ENCODE data around the gene EGLN1.
A peak's percentile ranks its signal among the peaks of the same experiment; 100 is the strongest.

Gene EGLN1

GRCh38 chr1:231410036-231410612 lies 12.0 kb downstream of the EGLN1 start:
- peaks cover 13% of the 10 kb centered on the region for H3K36me3 ChIP-seq (ENCODE audit: insufficient read depth, low read length)

GRCh38 chr1:231408528-231409094 lies 13.5 kb downstream of the EGLN1 start:
- Histone ChIP-seq H3K4me3 (ENCODE audit: low read length) (no peak overlapping the region), H3K27me3 (ENCODE audit: control insufficient read depth, insufficient read depth, low read length) (no peaks in the 10 kb centered on the region), H3K9me3 (replicated peaks; ENCODE audit: low read length) (no peaks in the 10 kb centered on the region), H3K4me2 (ENCODE audit: low read length) (peak overlapping the region; percentile 67), H3K36me3 (ENCODE audit: insufficient read depth, low read length) (peaks cover 13% of the 10 kb centered on the region), H3K4me1 (ENCODE audit: control insufficient read depth, insufficient read depth, low read length) (peaks cover 40% of the 10 kb centered on the region), H3K9ac (ENCODE audit: low read depth, low read length) (peak overlapping the region; percentile 42)

More at GRCh38 chr1:231410036-231410612, 12.0 kb downstream of the EGLN1 start:
- Histone ChIP-seq H3K9me3 (replicated peaks; ENCODE audit: low read length) (no peaks in the 10 kb centered on the region), H3K9ac (ENCODE audit: low read depth, low read length) (no peak overlapping the region), H3K4me2 (ENCODE audit: low read length) (no peak overlapping the region), H3K4me1 (ENCODE audit: control insufficient read depth, insufficient read depth, low read length) (peaks cover 40% of the 10 kb centered on the region), H3K4me3 (ENCODE audit: low read length) (no peak overlapping the region), H3K27me3 (ENCODE audit: control insufficient read depth, insufficient read depth, low read length) (no peaks in the 10 kb centered on the region)

- H3K9me3 ChIP-seq (replicated peaks; ENCODE audit: low read length), result no peaks in the 10 kb centered on the region
- no peaks in the 10 kb centered on the region for H3K27me3 ChIP-seq (ENCODE audit: control insufficient read depth, insufficient read depth, low read length)
- peak overlapping the region; percentile 67 for H3K4me2 ChIP-seq (ENCODE audit: low read length)
- peak overlapping the region; percentile 42 for H3K9ac ChIP-seq (ENCODE audit: low read depth, low read length)
- peak overlapping the region; percentile 43 for H3K4me3 ChIP-seq (ENCODE audit: low read length)
- peaks cover 8% of the 10 kb centered on the region for H3K36me3 ChIP-seq (ENCODE audit: insufficient read depth, low read length)
- H3K4me1 ChIP-seq (ENCODE audit: control insufficient read depth, insufficient read depth, low read length), result peaks cover 40% of the 10 kb centered on the region
These were observed 14.3 kb downstream of the EGLN1 start for GRCh38 chr1:231407547-231408396.

- peak overlapping the region; percentile 38 for H3K4me2 ChIP-seq (ENCODE audit: low read length)
- peak overlapping the region; percentile 42 for H3K9ac ChIP-seq (ENCODE audit: low read depth, low read length)
- H3K4me1 ChIP-seq (ENCODE audit: control insufficient read depth, insufficient read depth, low read length), result peaks cover 40% of the 10 kb centered on the region
- no peaks in the 10 kb centered on the region for H3K27me3 ChIP-seq (ENCODE audit: control insufficient read depth, insufficient read depth, low read length)
- no peak overlapping the region for H3K4me3 ChIP-seq (ENCODE audit: low read length)
- H3K36me3 ChIP-seq (ENCODE audit: insufficient read depth, low read length), result peaks cover 2% of the 10 kb centered on the region
- no peaks in the 10 kb centered on the region for H3K9me3 ChIP-seq (replicated peaks; ENCODE audit: low read length)
These were observed 15.0 kb downstream of the EGLN1 start for GRCh38 chr1:231407049-231407448.

- peaks cover 30% of the 10 kb centered on the region for H3K4me1 ChIP-seq (ENCODE audit: control insufficient read depth, insufficient read depth, low read length)
- no peak overlapping the region for H3K9ac ChIP-seq (ENCODE audit: low read depth, low read length)
- no peaks in the 10 kb centered on the region for H3K36me3 ChIP-seq (ENCODE audit: insufficient read depth, low read length)
- no peak overlapping the region for H3K4me3 ChIP-seq (ENCODE audit: low read length)
- no peak overlapping the region for H3K4me2 ChIP-seq (ENCODE audit: low read length)
- H3K27me3 ChIP-seq (ENCODE audit: control insufficient read depth, insufficient read depth, low read length), result no peaks in the 10 kb centered on the region
- H3K9me3 ChIP-seq (replicated peaks; ENCODE audit: low read length), result no peaks in the 10 kb centered on the region
These were observed 17.8 kb downstream of the EGLN1 start for GRCh38 chr1:231404318-231404717.

- H3K9me3 ChIP-seq (replicated peaks; ENCODE audit: low read length), result no peaks in the 10 kb centered on the region
- H3K4me2 ChIP-seq (ENCODE audit: low read length), result no peak overlapping the region
- no peaks in the 10 kb centered on the region for H3K27me3 ChIP-seq (ENCODE audit: control insufficient read depth, insufficient read depth, low read length)
- no peaks in the 10 kb centered on the region for H3K36me3 ChIP-seq (ENCODE audit: insufficient read depth, low read length)
- peaks cover 14% of the 10 kb centered on the region for H3K4me1 ChIP-seq (ENCODE audit: control insufficient read depth, insufficient read depth, low read length)
- no peak overlapping the region for H3K9ac ChIP-seq (ENCODE audit: low read depth, low read length)
- no peak overlapping the region for H3K4me3 ChIP-seq (ENCODE audit: low read length)
These were observed 20.6 kb downstream of the EGLN1 start for GRCh38 chr1:231401478-231401877.

GRCh38 chr1:231397886-231398671 lies 24.0 kb downstream of the EGLN1 start:
- no peak overlapping the region for H3K4me2 ChIP-seq (ENCODE audit: low read length)
- no peak overlapping the region for H3K4me3 ChIP-seq (ENCODE audit: low read length)
- H3K9ac ChIP-seq (ENCODE audit: low read depth, low read length), result no peak overlapping the region
- H3K27me3 ChIP-seq (ENCODE audit: control insufficient read depth, insufficient read depth, low read length), result no peaks in the 10 kb centered on the region
- no peaks in the 10 kb centered on the region for H3K9me3 ChIP-seq (replicated peaks; ENCODE audit: low read length)
- no peaks in the 10 kb centered on the region for H3K36me3 ChIP-seq (ENCODE audit: insufficient read depth, low read length)
- peaks cover 20% of the 10 kb centered on the region for H3K4me1 ChIP-seq (ENCODE audit: control insufficient read depth, insufficient read depth, low read length)

GRCh38 chr1:231396643-231397042 lies 25.4 kb downstream of the EGLN1 start:
- H3K4me2 ChIP-seq (ENCODE audit: low read length), result no peak overlapping the region
- H3K4me1 ChIP-seq (ENCODE audit: control insufficient read depth, insufficient read depth, low read length), result peaks cover 20% of the 10 kb centered on the region
- no peaks in the 10 kb centered on the region for H3K9me3 ChIP-seq (replicated peaks; ENCODE audit: low read length)
- peak overlapping the region; percentile 78 for H3K9ac ChIP-seq (ENCODE audit: low read depth, low read length)
- H3K36me3 ChIP-seq (ENCODE audit: insufficient read depth, low read length), result no peaks in the 10 kb centered on the region
- H3K27me3 ChIP-seq (ENCODE audit: control insufficient read depth, insufficient read depth, low read length), result no peaks in the 10 kb centered on the region
- no peak overlapping the region for H3K4me3 ChIP-seq (ENCODE audit: low read length)

GRCh38 chr1:231395998-231396390 lies 26.1 kb downstream of the EGLN1 start:
- Histone ChIP-seq H3K9me3 (replicated peaks; ENCODE audit: low read length) (no peaks in the 10 kb centered on the region), H3K4me1 (ENCODE audit: control insufficient read depth, insufficient read depth, low read length) (peaks cover 20% of the 10 kb centered on the region), H3K9ac (ENCODE audit: low read depth, low read length) (peak overlapping the region; percentile 78), H3K36me3 (ENCODE audit: insufficient read depth, low read length) (no peaks in the 10 kb centered on the region), H3K4me3 (ENCODE audit: low read length) (no peak overlapping the region), H3K4me2 (ENCODE audit: low read length) (peak overlapping the region; percentile 77), H3K27me3 (ENCODE audit: control insufficient read depth, insufficient read depth, low read length) (no peaks in the 10 kb centered on the region)

GRCh38 chr1:231395076-231395997 lies 26.8 kb downstream of the EGLN1 start:
- peak overlapping the region; percentile 78 for H3K9ac ChIP-seq (ENCODE audit: low read depth, low read length)

More at GRCh38 chr1:231395076-231395997, 26.8 kb downstream of the EGLN1 start:
- Histone ChIP-seq H3K9me3 (replicated peaks; ENCODE audit: low read length) (no peaks in the 10 kb centered on the region), H3K4me1 (ENCODE audit: control insufficient read depth, insufficient read depth, low read length) (peaks cover 22% of the 10 kb centered on the region), H3K27me3 (ENCODE audit: control insufficient read depth, insufficient read depth, low read length) (no peaks in the 10 kb centered on the region), H3K36me3 (ENCODE audit: insufficient read depth, low read length) (no peaks in the 10 kb centered on the region), H3K4me3 (ENCODE audit: low read length) (peak overlapping the region; percentile 52), H3K4me2 (ENCODE audit: low read length) (peak overlapping the region; percentile 77)

Data from skeletal muscle satellite cell (primary cell).